KMS-11 (cell line): ENCODE data around the gene RABGAP1.

ENCODE experiments used
- H2AFZ ChIP-seq: fragments of 200-600 bp; sonication (generic); 2 replicates; pipeline ENCODE4 v1.6.1; 2016; ENCODE audit warnings: antibody characterized with exemption, mixed run types, low read depth
- H3K27ac ChIP-seq: fragments of 200-600 bp; sonication (generic); 2 replicates; pipeline ENCODE4 v1.6.1; 2016; ENCODE audit warnings: mild to moderate bottlenecking, mixed run types
- H3K27me3 ChIP-seq: fragments of 200-600 bp; sonication (generic); 2 replicates; pipeline ENCODE4 v1.6.1; 2017; ENCODE audit warnings: mild to moderate bottlenecking, low read depth, mixed run types, moderate library complexity; ENCODE audit not compliant: insufficient read depth
- H3K36me3 ChIP-seq: fragments of 200-600 bp; sonication (generic); 2 replicates; pipeline ENCODE4 v1.6.1; 2017; ENCODE audit warnings: mild to moderate bottlenecking, mixed run types; ENCODE audit not compliant: insufficient read depth
- H3K4me1 ChIP-seq: fragments of 200-600 bp; sonication (generic); 2 replicates; pipeline ENCODE4 v1.6.1; 2016; ENCODE audit warnings: mild to moderate bottlenecking, low read depth, mixed run types; ENCODE audit not compliant: poor library complexity, severe bottlenecking
- H3K4me2 ChIP-seq: fragments of 200-600 bp; sonication (generic); 2 replicates; pipeline ENCODE4 v1.7.0; 2016; ENCODE audit warnings: mild to moderate bottlenecking, mixed run types
- H3K4me3 ChIP-seq: fragments of 200-600 bp; sonication (generic); IDR thresholded peaks from 2 replicates; pipeline ENCODE4 v1.6.1; 2017; ENCODE audit warnings: low read depth, low read length, mixed read lengths; ENCODE audit not compliant: insufficient read depth
- H3K79me2 ChIP-seq: fragments of 200-600 bp; sonication (generic); 2 replicates; pipeline ENCODE4 v1.6.1; 2016; ENCODE audit warnings: low read depth, mixed run types; ENCODE audit not compliant: insufficient read depth
- H3K9ac ChIP-seq: fragments of 200-600 bp; sonication (generic); 2 replicates; pipeline ENCODE4 v1.6.1; 2016; ENCODE audit warnings: mild to moderate bottlenecking, mixed run types
- H4K20me1 ChIP-seq: fragments of 200-600 bp; sonication (generic); 2 replicates; pipeline ENCODE4 v1.6.1; 2016; ENCODE audit warnings: mild to moderate bottlenecking, mixed run types; ENCODE audit not compliant: insufficient read depth
- CTCF ChIP-seq: fragments of 200-600 bp; sonication (generic); conservative IDR thresholded peaks from 2 replicates; pipeline ENCODE4 v1.6.1; 2017; ENCODE audit warnings: low read depth, mild to moderate bottlenecking, antibody characterized with exemption, low read length, moderate library complexity, mixed read lengths

RABGAP1 gene

DNA sequence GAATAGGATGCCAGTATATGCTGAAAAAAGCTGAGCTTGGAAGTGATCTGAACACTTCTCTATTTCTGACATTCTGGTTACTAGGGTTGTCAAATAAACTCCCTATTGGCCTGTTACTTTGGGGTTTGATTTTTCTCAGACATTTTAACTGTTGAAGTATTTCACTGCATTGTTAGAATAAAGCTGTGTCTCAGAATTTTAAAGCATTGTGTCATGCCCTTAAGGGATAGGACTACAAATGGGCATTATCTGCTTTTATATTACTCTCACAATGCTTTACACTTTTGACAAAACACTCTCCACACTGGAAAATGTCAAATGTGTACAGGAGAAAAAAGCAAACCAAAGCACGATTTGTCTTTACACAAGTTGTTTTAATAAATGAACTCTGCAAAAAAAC is 75.8 kb downstream of the RABGAP1 start:
- no peak for TF ChIP-seq CTCF
- H3K79me2 ChIP-seq: no peaks in the 10 kb centered on the region
- H3K36me3 ChIP-seq: 0 out of 2 replicates have a peak, but pooled peaks cover 3% of the 10 kb centered on the region
- no peak overlapping the region for H2AFZ ChIP-seq
- no peaks in the 10 kb centered on the region for H3K4me1 ChIP-seq
- no peak overlapping the region for H3K4me2 ChIP-seq
- no peak overlapping the region for H3K27ac ChIP-seq
- no peaks in the 10 kb centered on the region for H4K20me1 ChIP-seq
- H3K9ac ChIP-seq: no peak overlapping the region
- no peaks in the 10 kb centered on the region for H3K27me3 ChIP-seq
- no peak overlapping the region for H3K4me3 ChIP-seq

GRCh38 chr9:123020796-123021195 is 80.0 kb downstream of the RABGAP1 start:
- no peaks in the 10 kb centered on the region for H3K79me2 ChIP-seq
- no peaks in the 10 kb centered on the region for H3K36me3 ChIP-seq
- no peak overlapping the region for H3K4me3 ChIP-seq
- H2AFZ ChIP-seq: no peak overlapping the region
- no peaks in the 10 kb centered on the region for H3K27me3 ChIP-seq
- H3K4me2 ChIP-seq: no peak overlapping the region
- no peaks in the 10 kb centered on the region for H3K4me1 ChIP-seq
- no peak for TF ChIP-seq CTCF
- H3K27ac ChIP-seq: no peak overlapping the region
- H4K20me1 ChIP-seq: no peaks in the 10 kb centered on the region
- H3K9ac ChIP-seq: no peak overlapping the region

GRCh38 chr9:123026425-123026824 is 85.6 kb downstream of the RABGAP1 start:
- H3K27ac ChIP-seq: no peak overlapping the region
- no peaks in the 10 kb centered on the region for H3K79me2 ChIP-seq
- H2AFZ ChIP-seq: no peak overlapping the region
- no peak overlapping the region for H3K4me3 ChIP-seq
- no peaks in the 10 kb centered on the region for H3K4me1 ChIP-seq
- no peak overlapping the region for H3K4me2 ChIP-seq
- H3K9ac ChIP-seq: no peak overlapping the region
- H3K27me3 ChIP-seq: no peaks in the 10 kb centered on the region
- no peak for TF ChIP-seq CTCF
- H4K20me1 ChIP-seq: no peaks in the 10 kb centered on the region
- H3K36me3 ChIP-seq: no peaks in the 10 kb centered on the region

- no peak for TF ChIP-seq CTCF
- Histone ChIP-seq H3K4me3 (no peak overlapping the region), H3K4me2 (no peak overlapping the region), H3K27ac (no peak overlapping the region), H3K27me3 (no peaks in the 10 kb centered on the region), H2AFZ (no peak overlapping the region), H3K4me1 (no peaks in the 10 kb centered on the region), H3K9ac (no peak overlapping the region), H3K79me2 (no peaks in the 10 kb centered on the region), H4K20me1 (no peaks in the 10 kb centered on the region), H3K36me3 (no peaks in the 10 kb centered on the region)
Measured at GRCh38 chr9:123027517-123027916, 86.7 kb downstream of the RABGAP1 start.

GRCh38 chr9:123028136-123028535 is 87.3 kb downstream of the RABGAP1 start:
- no peak for TF ChIP-seq CTCF
- H3K27ac ChIP-seq: no peak overlapping the region
- no peak overlapping the region for H2AFZ ChIP-seq
- no peaks in the 10 kb centered on the region for H3K4me1 ChIP-seq
- H4K20me1 ChIP-seq: no peaks in the 10 kb centered on the region
- no peaks in the 10 kb centered on the region for H3K36me3 ChIP-seq
- H3K27me3 ChIP-seq: no peaks in the 10 kb centered on the region
- H3K4me2 ChIP-seq: no peak overlapping the region
- H3K4me3 ChIP-seq: no peak overlapping the region
- no peaks in the 10 kb centered on the region for H3K79me2 ChIP-seq
- H3K9ac ChIP-seq: no peak overlapping the region
